GM23248 (cell line): ENCODE data around the gene OLA1.

Experiments
- EZH2 ChIP-seq: fragments of 200-600 bp; sonication (generic); IDR thresholded peaks from 2 replicates; pipeline ENCODE4 v1.6.1; 2018; ENCODE audit warnings: antibody characterized with exemption, mild to moderate bottlenecking; ENCODE audit not compliant: insufficient read depth, poor library complexity, severe bottlenecking
- EZH2phosphoT487 ChIP-seq: fragments of 200-600 bp; sonication (generic); IDR thresholded peaks from 2 replicates; pipeline ENCODE4 v1.6.1; 2018; ENCODE audit warnings: antibody characterized with exemption, moderate library complexity, mild to moderate bottlenecking, low read depth; ENCODE audit not compliant: insufficient read depth

- TF ChIP-seq EZH2phosphoT487 (no peak), EZH2 (no peak)
These were observed 181.5 kb downstream of the OLA1 start for GRCh38 chr2:174066871-174067270.
